HG02884 (cell line): Measurements from ENCODE around the gene ZSWIM3.
"Not testable (repeated sequence)": the region's sequence is repeated elsewhere in the genome, so short reads cannot be mapped to it uniquely, and the experiment has no call there.

Experiments used
- ATAC-seq: cut with Tn5 transposase; IDR thresholded peaks from one replicate; pipeline ENCODE4 v1.9.1; 2021; ENCODE audit warnings: mild to moderate bottlenecking, moderate library complexity; ENCODE audit not compliant: unreplicated experiment

Gene ZSWIM3

DNA sequence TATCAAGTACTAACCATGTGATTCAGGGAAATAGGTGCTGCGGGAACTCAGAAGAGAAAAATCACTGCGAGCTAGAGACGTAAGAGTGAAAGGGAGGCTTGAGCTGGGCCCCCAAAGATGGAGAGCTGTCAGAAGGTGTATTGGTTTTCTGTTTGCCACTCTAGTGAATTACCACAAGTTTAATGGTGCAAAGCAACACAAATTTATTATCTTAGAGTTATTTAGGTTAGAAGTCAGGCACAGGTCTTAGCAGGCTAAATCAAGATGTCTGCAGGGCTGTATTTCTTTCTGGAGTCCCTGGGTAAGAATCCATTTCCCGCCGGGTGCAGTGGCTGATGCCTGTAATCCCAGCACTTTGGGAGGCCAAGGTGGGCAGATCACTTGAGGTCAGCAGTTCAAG, 2.5 kb downstream of the ZSWIM3 start:
- no peak for ATAC-seq

DNA sequence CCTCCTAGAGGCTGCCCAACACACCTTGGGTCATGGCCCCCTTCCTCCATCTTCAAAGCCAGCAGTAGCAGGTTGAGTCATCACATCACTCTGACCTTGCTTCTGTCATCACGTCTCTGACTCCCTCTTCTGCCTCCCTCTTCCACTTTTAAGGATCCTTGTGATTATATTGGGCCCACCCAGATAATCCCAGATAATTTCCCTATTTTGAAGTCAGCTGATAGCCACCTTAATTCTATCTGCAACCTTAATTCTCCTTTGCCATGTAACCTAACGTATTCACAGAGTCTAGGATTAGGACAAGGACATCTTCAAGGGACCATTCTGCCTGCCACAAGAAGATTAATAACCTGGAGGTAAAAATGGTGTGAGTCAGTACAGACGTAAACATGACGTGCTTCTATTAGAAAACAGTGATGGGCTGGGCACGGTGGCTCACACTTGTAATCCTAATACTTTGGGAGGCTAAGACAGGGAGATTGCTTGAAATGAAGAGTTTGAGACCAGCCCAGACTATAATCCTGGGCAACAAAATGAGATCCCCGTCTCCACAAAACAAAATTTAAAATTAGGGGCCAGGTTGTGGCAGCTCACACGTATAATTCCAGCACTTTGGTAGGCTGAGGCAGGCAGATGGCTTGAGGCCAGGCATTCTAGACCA, 3.3 kb downstream of the ZSWIM3 start:
- ATAC-seq = no peak

DNA sequence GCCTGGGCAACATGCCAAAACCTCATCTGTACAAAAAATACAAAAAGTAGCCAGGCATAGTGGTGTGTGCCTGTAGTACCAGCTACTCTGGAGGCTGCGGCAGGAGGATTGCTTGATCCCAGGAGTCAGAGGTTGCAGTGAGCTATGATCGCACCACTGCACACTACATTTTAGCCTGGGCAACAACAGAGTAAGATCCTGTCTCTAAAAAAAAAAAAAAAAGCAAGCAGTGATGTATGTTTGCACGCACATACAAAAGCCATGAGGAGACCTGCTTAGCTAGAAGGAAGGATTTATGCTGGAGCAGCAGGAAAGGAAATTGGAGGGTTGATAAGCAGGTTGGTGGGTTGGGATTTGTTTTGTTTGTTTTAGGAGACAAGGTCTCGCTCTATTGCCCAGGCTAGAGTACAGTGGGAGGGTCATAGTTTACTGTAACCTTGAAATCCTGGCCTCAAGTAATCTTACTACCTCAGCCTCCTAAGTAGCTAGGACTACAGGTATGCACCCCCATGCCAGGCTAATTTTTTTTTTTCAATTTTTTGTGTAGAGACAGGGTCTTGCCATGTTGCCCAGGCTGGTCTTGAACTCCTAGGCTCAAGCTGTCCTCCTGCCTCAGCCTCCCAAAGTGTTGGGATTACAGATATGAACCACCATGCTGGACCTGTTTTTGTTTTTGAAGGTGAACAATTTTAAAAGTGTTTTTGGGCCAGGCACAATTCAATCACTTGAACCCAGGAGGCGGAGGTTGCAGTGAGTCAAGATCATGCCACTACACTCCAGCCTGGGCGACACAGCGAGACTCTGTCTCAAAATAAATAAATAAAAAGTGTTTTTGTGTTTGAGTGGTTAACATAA, 4.0 kb downstream of the ZSWIM3 start:
- ATAC-seq = no peak

DNA sequence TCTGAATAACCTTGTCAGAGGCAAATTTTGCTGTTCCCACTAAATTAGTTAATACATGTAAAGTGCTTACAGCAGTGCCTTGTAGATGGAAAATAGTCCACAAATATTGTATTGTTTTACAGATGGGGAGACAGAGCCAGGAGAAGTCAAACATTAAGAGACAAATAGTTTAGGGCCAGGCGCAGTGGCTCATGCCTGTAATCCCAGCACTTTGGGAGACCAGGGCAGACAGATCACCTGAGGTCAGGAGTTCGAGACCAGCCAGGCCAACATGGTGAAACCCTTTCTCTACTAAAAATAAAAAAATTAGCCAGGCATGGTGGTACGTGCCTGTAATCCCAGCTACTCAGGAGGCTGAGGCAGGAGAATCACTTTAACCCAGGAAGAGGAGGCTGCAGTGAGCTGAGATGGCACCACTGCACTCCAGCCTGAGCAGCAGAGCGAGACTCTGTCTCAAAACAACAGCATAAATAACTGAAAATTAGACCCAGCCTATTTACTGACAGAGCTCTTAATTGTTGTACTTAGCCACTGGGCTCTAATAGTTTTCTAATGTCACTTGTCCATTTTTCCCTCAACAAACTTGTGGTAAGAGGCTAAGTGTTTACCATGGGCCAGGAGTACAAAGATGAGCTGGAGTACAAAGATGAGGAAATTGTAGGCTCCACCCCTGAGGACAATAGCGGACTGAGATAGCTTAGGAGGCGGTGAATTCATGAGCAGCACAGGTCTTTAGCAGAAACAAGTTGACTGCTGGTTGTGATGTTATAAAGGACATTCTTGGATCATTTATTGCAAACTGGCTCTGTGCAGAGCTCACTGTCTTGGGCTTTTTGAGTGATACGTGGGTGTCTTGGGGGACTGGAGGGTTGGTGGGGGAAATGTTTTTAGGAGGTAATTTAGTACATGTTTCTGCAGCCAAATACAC, 6.4 kb downstream of the ZSWIM3 start:
- no peak for ATAC-seq

DNA sequence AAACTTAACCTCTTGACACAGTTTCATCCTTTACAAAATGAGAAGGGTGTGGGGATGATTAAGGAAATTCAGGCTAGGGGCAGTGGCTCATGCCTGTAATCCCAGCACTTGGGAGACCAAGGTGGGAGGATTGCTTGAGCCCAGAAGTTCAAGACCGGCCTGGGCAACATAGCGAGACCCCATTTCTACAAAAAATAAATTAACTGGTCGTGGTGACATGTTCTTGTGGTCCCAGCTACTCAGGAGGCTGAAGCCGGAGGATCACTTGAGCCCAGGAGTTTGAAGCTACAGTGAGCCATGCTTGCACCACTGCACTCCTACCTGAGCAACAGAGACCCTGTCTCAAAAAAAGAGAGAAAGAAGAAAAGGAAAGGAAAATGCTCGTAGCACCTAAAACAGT, 9.0 kb downstream of the ZSWIM3 start:
- ATAC-seq = no peak

DNA sequence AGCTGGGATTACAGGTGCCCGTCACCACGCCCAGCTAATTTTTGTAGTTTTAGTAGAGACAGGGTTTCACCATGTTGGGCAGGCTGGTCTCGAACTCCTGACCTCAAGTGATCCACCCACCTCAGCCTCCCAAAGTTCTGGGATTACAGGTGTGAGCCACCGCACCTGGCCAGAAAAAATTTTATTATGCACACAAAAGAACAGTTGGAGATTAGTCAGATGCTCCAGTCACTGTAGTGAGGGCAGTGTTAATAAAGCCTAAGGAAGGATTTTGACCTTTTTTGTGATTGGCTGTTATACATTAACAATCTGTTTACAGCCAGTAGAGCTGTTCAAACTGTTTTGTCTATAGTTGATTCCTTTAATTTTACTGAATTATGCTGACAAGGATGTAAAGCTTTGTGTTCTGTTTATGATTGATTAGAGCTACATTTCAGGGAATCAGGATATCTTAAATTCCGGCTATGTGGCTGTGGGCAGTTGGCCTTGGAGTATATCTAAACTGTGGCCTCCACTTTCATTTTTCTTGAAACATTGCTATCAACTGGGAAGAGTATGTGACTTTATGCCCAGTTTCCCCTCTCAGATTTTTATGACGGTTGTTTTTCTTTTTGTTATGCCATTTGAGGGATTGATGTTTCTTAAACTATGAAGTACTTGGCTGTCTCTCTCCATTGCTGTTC, 9.9 kb downstream of the ZSWIM3 start:
- ATAC-seq = no peak

DNA sequence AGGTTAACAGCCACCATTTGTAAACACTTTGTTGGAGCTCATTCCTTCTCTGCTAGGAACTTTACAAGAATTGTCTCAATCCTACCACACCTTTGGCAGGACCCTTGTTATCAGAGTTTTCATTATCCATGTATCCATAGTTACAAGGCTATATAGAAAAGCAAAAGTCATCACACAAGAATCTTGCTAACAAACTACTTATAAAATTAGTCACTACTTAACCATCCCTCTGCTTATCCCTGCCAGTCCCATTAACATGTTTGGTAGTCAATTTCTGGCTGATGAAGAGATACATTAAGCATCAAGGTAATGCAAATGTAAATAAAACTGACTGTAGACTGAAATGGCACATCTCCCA, 10.4 kb downstream of the ZSWIM3 start:
- no peak for ATAC-seq

DNA sequence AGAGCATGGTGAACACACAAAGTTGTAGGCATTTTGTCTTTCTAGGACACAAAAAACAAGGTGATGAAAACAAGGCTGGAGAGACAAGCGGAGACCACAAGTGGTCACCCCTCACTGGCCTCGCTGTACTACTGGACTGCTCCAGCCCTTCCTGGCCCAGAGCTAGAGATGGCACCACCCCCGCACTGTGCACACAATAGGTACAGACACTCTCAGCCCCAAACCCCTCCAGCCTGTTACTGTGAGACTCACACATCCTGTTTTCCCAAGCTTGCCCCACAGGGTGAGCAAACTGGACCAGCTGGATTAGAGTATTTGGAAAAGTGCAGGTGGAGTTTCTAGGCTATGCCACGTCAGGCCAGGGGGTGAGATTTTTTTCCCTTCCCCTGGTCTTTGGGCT, 15.2 kb downstream of the ZSWIM3 start:
- ATAC-seq = no peak

DNA sequence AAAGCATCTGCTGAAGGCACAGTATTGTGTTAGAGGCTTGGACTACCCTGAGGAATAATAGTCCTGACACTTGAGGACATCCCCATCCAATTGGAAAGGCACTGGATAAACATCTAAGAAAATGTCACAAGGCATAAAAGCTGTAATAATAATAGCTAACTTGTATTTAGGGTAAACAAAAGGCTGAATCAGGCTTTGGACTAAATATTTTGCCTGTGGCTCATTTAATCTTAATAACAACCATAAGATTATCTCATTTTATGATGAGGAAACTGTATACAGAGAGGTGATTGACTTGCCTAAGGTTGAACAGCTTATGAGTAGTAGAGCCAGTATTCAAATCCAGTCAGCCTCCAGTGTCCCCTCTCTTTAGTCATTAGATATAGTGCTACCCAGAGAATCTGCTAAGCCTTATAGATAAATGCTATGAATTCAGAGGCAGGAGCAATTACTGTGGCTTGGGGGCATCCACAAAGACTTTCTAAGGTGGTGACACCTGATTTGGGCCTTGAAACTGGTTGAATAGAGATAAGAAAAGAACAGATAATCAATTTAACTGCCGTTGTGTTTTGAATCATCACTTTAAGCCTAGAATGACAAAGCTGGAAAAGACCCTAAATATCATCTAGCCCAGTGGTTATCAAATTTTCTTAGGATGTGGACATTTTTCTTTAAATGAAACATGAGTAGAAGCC, 16.1 kb downstream of the ZSWIM3 start:
- ATAC-seq = no peak

DNA sequence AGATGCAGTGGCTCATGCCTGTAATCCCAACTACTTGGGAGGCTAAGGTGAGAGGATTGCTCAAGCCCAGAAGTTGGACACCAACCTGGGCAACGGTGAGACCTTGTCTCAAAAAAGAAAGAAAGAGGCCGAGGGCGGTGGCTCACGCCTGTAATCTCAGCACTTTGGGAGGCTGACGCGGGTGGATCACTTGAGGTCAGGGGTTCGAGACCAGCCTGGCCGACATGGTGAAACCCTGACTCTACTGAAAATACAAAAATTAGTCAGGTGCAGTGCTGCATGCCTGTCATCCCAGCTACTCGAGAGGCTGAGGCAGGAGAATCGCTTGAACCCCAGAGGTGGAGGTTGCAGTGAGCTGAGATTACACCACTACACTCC, 16.7 kb downstream of the ZSWIM3 start:
- not testable (repeated sequence) for ATAC-seq

DNA sequence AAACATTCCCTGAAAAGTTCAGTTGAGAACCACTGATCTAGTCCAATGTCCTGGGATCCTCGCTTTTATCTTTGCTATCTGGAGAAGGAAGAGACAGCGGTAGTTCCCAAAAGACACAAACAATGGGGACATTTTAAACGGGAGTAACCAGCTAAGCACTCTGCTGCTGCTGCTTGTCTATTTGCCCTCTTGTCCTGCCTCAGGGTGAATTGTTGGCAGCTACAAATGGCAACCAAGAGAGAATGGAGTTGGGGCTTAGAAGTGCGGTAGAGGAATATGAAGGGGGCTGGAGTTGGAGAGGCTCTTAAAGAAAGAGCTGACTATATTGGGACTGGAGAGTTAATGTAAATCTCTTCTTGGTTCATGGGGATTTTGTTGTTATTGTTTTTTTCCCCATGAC, 17.2 kb downstream of the ZSWIM3 start:
- no peak for ATAC-seq

DNA sequence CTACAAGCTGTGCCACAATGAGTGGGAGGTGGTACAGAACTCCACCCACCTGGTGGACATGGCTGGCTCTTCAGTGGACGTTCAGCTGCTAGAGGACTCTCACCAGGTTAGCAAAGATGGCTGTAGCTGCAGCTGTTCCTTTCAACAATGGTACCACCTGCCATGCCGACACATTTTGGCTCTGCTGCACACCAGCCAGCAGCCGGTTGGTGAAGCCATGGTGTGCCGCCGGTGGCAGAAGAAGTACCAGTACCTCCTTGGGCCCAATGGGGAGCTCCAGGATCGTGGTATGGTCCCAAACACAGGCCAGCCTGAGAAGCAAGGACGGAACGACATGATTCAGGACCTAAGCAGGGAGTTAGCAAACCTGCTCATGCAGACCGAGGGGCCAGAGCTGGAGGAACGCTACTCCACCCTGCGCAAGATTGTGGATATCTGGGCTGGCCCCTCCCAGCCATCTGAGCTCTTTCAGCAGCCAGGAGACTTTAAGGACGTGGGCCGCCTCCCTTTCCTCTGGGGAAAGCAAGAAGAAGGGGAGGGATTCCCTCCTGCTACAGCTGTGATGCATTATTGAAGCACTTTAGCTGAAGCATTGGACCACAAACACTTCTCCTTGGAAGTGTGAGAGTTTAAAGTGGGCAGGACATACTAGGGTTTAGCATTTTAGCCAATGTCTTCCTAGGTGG, 20.8 kb downstream of the ZSWIM3 start:
- ATAC-seq = no peak

DNA sequence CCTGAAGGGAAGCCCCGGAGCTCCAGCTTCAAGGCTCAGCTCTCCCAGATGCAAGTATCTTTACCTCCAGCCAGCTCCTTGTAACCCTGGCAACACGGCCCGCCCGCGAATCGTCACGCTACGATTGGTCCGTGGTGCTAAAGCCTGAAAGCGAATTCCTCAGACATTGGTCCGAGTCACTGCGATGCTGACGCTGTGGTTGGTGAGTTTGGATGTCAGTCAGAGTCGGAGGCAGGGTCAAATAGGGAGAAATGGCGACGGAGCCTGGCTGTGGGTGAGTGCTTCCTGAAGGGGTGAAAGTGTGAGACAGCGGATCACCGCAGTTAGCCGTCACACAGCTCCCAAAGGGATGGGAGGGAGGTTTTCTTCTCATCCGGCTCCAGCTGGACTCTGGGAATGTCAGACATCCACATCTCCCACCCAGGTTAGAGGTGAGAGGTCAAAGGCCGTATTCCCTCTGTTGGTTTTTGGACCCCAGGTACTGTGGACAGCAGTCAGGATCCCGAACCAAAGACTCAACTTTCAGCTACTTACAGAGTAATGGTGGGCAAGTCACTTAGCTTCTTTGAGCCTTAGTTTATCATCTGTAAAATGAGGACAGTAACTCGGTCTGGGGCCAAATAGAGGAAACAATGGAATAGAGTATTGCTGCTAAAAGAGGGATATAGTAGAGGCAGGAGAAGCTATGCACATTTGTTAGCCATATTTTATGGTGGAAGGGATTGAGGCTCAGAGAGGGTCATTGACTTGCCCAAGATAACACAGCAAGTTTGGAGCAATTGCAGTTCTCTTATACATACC, 23.8 kb downstream of the ZSWIM3 start, which contains the start of gene ZSWIM1:
ZSWIM1 (plus strand) TSS at position 240 of the 801 bp plus-strand sequence. CDS start 1,366 bp downstream, outside the sequence.
- peak; percentile 95 for ATAC-seq

DNA sequence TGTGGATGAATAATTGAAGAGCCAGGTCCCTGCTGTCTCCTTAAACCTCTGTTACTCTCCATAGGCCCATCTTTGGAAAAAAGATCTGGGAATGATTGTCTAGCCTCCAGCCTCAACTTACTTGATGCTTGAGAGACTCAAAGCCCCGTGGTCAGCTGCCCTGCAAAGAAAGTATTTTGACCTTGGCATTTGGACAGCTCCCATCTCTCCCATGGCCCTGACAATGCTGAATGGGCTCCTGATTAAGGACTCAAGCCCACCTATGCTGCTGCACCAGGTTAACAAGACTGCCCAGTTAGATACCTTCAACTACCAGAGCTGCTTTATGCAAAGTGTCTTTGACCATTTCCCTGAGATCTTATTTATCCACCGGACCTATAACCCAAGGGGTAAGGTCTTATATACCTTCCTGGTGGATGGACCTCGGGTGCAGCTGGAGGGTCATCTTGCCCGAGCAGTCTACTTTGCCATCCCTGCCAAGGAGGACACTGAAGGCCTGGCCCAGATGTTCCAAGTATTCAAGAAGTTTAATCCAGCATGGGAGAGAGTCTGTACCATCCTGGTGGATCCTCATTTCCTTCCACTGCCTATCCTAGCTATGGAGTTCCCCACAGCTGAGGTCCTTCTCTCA, 25.2 kb downstream of the ZSWIM3 start:
- ATAC-seq = no peak

DNA sequence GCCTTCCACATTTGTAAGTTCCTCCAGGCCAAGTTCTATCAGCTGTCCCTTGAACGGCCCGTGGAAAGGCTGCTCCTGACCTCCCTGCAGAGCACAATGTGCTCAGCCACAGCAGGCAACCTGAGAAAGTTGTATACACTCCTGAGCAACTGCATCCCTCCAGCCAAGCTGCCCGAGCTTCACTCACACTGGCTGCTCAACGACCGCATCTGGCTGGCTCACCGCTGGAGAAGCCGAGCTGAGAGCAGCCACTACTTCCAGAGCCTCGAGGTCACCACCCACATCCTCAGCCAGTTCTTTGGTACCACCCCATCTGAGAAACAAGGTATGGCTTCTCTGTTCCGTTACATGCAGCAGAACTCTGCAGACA, 25.7 kb downstream of the ZSWIM3 start:
- ATAC-seq = no peak

DNA sequence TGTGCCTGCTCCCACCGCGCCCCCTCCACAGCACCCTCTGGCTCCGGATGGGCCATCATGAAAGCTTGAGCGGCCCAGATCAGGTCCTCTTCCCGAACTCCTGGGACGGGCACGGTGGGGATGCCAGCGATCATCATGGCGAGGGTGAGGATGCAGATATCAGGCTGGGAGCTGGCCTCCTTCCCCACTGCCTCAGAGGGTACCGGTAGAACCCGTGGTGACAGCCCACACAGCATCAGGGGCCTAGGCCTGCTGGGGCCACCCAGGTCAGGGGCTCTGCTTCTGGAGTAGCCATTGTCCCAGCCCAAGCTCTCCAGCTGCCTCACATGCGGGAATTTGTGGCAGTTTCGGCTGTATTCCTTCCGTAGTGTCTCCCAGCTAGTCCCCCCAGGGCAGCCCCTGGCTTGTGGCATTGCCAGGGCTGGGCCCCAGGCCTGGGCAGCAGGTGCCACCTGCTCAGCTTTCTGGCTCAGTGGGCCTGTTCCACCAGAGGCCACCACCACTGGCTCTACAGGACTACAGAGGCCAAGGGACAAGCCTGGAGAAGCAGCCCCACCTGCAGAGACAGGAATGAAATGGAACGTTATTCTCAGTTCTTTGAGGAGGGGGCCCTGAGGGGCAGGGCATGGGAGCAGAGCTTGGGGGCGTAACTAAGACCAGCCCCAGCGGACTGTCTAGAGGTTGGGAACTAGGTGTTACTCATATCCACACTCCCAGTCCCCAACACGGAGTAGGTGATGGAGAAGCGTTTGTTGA, 29.4 kb downstream of the ZSWIM3 start:
- no peak for ATAC-seq

DNA sequence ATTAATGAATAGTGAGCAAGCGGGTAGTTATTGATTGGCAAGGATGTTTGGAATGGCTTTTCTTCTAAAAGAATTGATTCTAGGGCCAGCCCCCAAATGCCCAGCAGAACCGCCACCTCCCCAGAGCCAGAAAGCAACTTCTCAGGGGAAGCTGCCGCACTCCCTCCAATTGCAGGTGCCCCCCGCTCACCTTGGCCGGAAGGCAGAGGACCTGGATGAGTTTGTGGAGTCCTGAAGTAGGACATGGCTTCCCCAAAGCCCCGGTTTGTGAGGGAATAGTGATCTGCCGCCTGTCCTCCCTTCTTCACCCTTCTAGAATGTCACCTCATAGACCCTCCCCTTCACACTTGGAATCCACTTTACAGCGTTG, 29.9 kb downstream of the ZSWIM3 start, which contains the start of gene SPATA25:
SPATA25 (minus strand) TSS at position 277 of the 370 bp plus-strand sequence; CDS start at position 245, 32 bp downstream.
- ATAC-seq = no peak

DNA sequence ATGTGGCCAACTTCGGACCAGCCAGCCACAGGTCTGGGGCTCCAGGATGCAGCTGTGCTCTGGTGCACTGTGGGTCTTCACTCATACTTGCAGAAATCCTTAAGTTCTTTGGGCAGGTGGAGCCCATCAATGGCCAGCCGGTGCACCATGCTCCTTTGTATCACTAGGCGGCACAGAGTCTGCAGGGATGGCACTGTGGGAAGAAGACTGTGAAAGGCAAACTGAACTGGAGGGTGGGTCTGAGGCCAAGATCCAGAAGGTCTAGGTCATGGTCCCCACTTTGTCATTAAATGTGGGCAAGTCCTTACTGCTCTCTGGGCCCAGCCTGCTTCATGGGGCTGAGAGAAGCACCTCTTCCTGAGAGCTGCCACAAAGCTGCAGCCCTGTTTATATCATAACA, 31.3 kb downstream of the ZSWIM3 start:
- ATAC-seq = no peak
